ENCODE measurements around the gene ROBO1. TPM values are rescaled to one million over a fixed set of nuclear protein-coding genes. Genes with fewer than 3 reads are reported as not detected.

The ROBO1 gene
- total and polyA plus RNA-seq, 2 of the 8 experiments (the other 6 are each of a cell fraction or from before 2014, with no cell fraction given): 51.4 to 91.0 TPM

- TF ChIP-seq EZH2 (IDR thresholded peaks at IDR 0.05; ENCODE audit: low read depth, low read length, severe bottlenecking) (no peak), TEAD4 (IDR thresholded peaks at IDR 0.05; ENCODE audit: low read depth, low read length) (no peak), HDAC2 (IDR thresholded peaks at IDR 0.05; ENCODE audit: borderline replicate concordance in 1 of 2, low read depth in 2 of 2, low read length in 2 of 2) (no peak), SUZ12 (IDR thresholded peaks at IDR 0.05; ENCODE audit: low read length) (no peak)
These were observed 169.2 kb downstream of the ROBO1 start (continued) for GRCh38 chr3:79598594-79598993.
